Lung (tissue), 12 donors: ENCODE measurements around the gene FUT8. TPM values are rescaled to one million over a fixed set of nuclear protein-coding genes. Genes with fewer than 3 reads are reported as not detected.

Experiments used
- ATAC-seq: fragments of 200-7000 bp; cut with Tn5 transposase; one replicate; pipeline ENCODE4 v1.9.1; 2020; ENCODE audit warnings: moderate number of reproducible peaks; ENCODE audit not compliant: insufficient read depth, low FRiP score
- DNase-seq, 3 donors: peaks; one replicate each; pipeline ENCODE4 v3.0.0-alpha.2; 2013 to 2017
- H3K27ac ChIP-seq, 2 donors: one replicate each; pipeline ENCODE4 v1.5.1; 2013; ENCODE audit warnings: mild to moderate bottlenecking in 2 of 2, moderate library complexity in 2 of 2, control low read depth in 1 of 2, inconsistent platforms in 1 of 2, low read depth in 1 of 2, low read length in 1 of 2
- H3K27me3 ChIP-seq, 3 donors: one replicate each; pipeline ENCODE4 v1.5.1; 2013; ENCODE audit warnings: low read length in 2 of 3; ENCODE audit not compliant: control insufficient read depth in 3 of 3, insufficient read depth in 3 of 3
- H3K36me3 ChIP-seq, 4 donors: one replicate each; pipeline ENCODE4 v1.5.1; 2013; ENCODE audit warnings: low read length in 4 of 4, mild to moderate bottlenecking in 1 of 4, moderate library complexity in 1 of 4; ENCODE audit not compliant: control insufficient read depth in 4 of 4, insufficient read depth in 4 of 4
- H3K4me1 ChIP-seq, 5 donors: one replicate each; pipeline ENCODE4 v1.5.1; 2013; ENCODE audit warnings: low read length in 5 of 5, mild to moderate bottlenecking in 2 of 5, moderate library complexity in 1 of 5; ENCODE audit not compliant: control insufficient read depth in 5 of 5, insufficient read depth in 5 of 5
- H3K4me3 ChIP-seq: one replicate; pipeline ENCODE4 v1.5.1; 2013; ENCODE audit warnings: mild to moderate bottlenecking, control low read depth, moderate library complexity
- H3K9ac ChIP-seq, 2 donors: one replicate each; pipeline ENCODE4 v1.5.1; 2013; ENCODE audit warnings: low read length in 2 of 2, control low read depth in 1 of 2; ENCODE audit not compliant: insufficient read depth in 1 of 2
- H3K9me3 ChIP-seq, 4 donors: one replicate each; pipeline ENCODE4 v1.5.1; 2013; ENCODE audit warnings: low read length in 3 of 4, mild to moderate bottlenecking in 1 of 4, moderate library complexity in 1 of 4; ENCODE audit not compliant: control insufficient read depth in 4 of 4, insufficient read depth in 3 of 4
- CTCF ChIP-seq: IDR thresholded peaks from 2 replicates; pipeline ENCODE4 v1.5.1; 2012; ENCODE audit warnings: mild to moderate bottlenecking; ENCODE audit errors: control extremely low read depth, extremely low read depth
- WGBS, 2 donors: extraction: QIAGEN DNeasy Blood & Tissue Kit; methylation state at CpG; one replicate each; pipeline ENCODE4 v1.1.7; 2013; 5-methylcytosine and 5-hydroxymethylcytosine counted together
- polyA plus RNA-seq, 2 donors: library from polyadenylated mRNA; stranded (reverse); fragments of 200-250 nt; gene quantifications; one replicate each; pipeline ENCODE4 v1.2.1, GENCODE V29; 2013
- total RNA-seq, 2 donors: library from RNA; depleted of rRNA in 1 of 2; stranded (reverse); fragments of >200 nt in 1 of 2; gene quantifications; one replicate each; pipeline ENCODE4 v1.2.1, GENCODE V29; 2014 to 2021
- donor health status: control.
- donor health status: control.
- donor health status: Bipolar disorder and iron deficiency.
- donor health status: healthy.
- donor health status: DM: yes; HTN: yes; CAD: no.

Gene FUT8
- total and polyA plus RNA-seq, 4 donors, result 9.9 to 98.5 (median 25.8) TPM

DNA sequence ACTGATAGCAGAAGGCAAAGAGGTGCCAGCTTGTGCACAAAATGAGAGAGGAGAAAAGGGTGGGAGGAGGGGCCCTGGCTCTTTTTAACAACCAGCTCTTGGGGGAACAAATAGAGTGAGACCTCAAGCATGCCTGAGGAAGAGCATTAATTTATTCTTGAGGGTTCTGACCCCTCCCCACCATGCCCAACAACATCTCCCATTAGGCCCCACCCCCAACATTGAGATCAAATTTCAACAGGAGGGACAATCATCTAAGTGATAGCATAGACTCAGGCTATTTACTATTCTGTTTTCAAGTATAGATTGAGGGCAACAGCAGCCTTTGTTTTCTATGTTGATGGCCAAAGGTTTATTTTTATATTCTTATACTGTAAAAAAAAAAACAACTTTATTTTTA lies 59.7 kb downstream of the FUT8 start:
- Histone ChIP-seq H3K27ac (no peak overlapping the region), H3K4me3 (no peak overlapping the region), H3K4me1 (peaks cover 0 to 10% (median 0%) of the 10 kb centered on the region in 5 donors), H3K9me3 (no peaks in the 10 kb centered on the region), H3K36me3 (peaks cover 0 to 2% (median 0%) of the 10 kb centered on the region in 4 donors), H3K27me3 (no peaks in the 10 kb centered on the region), H3K9ac (no peak overlapping the region)
- DNase-seq (no peak), ATAC-seq (no peak)
- TF ChIP-seq CTCF, result no peak

DNA sequence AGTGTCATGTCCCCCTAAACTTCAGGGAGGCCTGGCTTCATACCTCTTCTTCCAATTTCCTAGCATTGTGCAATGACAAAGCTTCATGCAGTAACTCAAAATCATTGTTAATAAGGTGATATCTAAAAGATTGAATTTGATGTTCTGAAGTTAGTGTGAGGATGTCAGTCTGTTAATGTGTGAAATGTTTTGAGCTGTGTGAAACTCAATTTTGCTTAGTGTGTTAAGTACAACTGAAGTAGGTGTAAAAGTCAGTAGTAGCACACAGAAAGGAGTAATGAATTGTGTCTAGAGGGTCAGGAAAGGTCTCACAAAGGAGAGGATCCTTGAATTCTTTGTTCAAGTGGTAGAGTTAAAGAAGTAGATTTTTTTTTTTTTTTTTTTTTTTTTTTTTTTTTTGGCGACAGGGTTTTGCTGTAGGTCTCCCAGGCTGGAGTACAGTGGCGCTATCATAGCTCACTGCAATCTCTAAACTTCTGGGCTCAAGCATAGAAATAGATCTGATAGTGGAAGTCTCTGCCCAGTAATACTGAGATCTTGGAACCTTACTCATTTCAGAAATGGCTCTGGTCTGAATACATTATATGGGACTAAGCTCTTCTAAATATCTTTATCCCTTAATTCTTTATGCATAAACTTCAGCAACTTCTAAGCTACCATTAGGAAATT lies 63.9 kb downstream of the FUT8 start:
- DNase-seq (no peak), ATAC-seq (no peak)
- Histone ChIP-seq H3K27me3 (no peaks in the 10 kb centered on the region), H3K4me3 (no peak overlapping the region), H3K9ac (no peak overlapping the region), H3K36me3 (peaks cover 0 to 2% (median 0%) of the 10 kb centered on the region in 4 donors), H3K4me1 (peaks cover 0 to 8% (median 0%) of the 10 kb centered on the region in 5 donors), H3K27ac (no peak overlapping the region), H3K9me3 (no peaks in the 10 kb centered on the region)
- TF ChIP-seq CTCF, result no peak
- WGBS, 2 donors, result 90 to 97% methylated on average over 2 of the region's 2 CpGs

- Histone ChIP-seq H3K27ac (no peak overlapping the region), H3K4me1 (peaks cover 0 to 8% (median 0%) of the 10 kb centered on the region in 5 donors), H3K4me3 (no peak overlapping the region), H3K9me3 (no peaks in the 10 kb centered on the region), H3K36me3 (peaks cover 0 to 2% (median 0%) of the 10 kb centered on the region in 4 donors), H3K27me3 (no peaks in the 10 kb centered on the region), H3K9ac (no peak overlapping the region)
- whole genome bisulfite sequencing, 2 donors, result 96 to 97% methylated on average over 1 of the region's 1 CpG
- no peak for TF ChIP-seq CTCF
- DNase-seq, result no peak
- ATAC-seq, result no peak
These were observed 64.4 kb downstream of the FUT8 start for GRCh38 chr14:65476942-65477318.

- peaks cover 0 to 2% (median 0%) of the 10 kb centered on the region in 4 donors for H3K36me3 ChIP-seq
- ATAC-seq, result no peak
- 94 to 97% methylated on average over 4 of the region's 4 CpGs for WGBS, 2 donors
- no peaks in the 10 kb centered on the region for H3K9me3 ChIP-seq
- DNase-seq, result no peak
- peaks cover 0 to 8% (median 0%) of the 10 kb centered on the region in 5 donors for H3K4me1 ChIP-seq
- H3K4me3 ChIP-seq, result no peak overlapping the region
- H3K9ac ChIP-seq, result no peak overlapping the region
- H3K27ac ChIP-seq, result no peak overlapping the region
- no peak for TF ChIP-seq CTCF
- no peaks in the 10 kb centered on the region for H3K27me3 ChIP-seq
These were observed 65.5 kb downstream of the FUT8 start for GRCh38 chr14:65478017-65478416.
